22Rv1 (cell line): ENCODE measurements around the gene TOR1A.

Source experiments
- CTCF ChIP-seq: fragments of 450-650 bp; IDR thresholded peaks from 2 replicates; pipeline ENCODE4 v1.5.1; 2017; ENCODE audit warnings: mild to moderate bottlenecking
- ZFX ChIP-seq: fragments of 450-650 bp; IDR thresholded peaks from 2 replicates; pipeline ENCODE4 v1.6.1; 2017; ENCODE audit warnings: antibody characterized with exemption, borderline replicate concordance

DNA sequence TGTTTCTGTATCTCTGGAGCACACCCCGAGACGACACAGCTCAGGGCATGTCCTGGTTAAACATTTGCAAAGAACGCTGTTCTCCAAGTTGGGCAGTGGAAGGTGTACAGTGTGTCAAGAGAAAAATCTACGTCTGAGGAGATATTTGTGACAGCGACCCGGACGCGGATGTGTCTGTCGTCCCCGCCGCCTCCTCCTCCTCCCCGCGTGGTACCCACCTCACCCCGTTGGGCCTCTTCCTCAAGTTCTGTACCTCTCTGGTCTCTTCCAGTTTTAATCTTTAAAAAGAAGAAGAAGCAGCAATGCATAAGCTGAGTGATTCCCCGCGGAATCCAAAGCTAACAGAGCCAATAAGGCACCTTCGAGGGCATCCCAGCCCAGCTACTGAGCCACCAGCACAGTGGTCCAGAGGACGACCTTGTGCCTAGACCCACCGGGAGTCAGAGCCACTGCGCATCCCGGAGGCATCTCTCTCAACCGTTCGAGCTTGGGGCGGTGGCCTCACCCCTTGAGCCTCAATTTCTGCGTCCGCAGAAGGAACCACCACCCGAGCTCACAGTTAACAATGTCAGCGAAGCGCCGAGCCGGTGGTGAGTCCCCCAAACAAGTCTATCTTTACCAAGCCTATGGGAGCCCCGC is 10.7 kb upstream of the TOR1A start:
- TF ChIP-seq CTCF (no peak), ZFX (no peak)
